Trophoblast cell (in vitro differentiated cells and primary cell): ENCODE data around the gene ANKRD61.
A peak's percentile ranks its signal among the peaks of the same experiment; 100 is the strongest.

Experiments used
- DNase-seq, 2 donors: peaks; one replicate each; pipeline ENCODE4 v3.0.0-alpha.2; 2016
- H2AFZ ChIP-seq: 2 replicates; pipeline ENCODE4 v1.6.1; 2013; ENCODE audit warnings: low read length, moderate library complexity, mild to moderate bottlenecking; ENCODE audit not compliant: insufficient read depth, poor library complexity
- H2AK5ac ChIP-seq: 2 replicates; pipeline ENCODE4 v1.6.1; 2013; ENCODE audit warnings: mild to moderate bottlenecking, low read length
- H2BK120ac ChIP-seq: 2 replicates; pipeline ENCODE4 v1.6.1; 2013; ENCODE audit warnings: low read length, mild to moderate bottlenecking, moderate library complexity; ENCODE audit not compliant: insufficient read depth, poor library complexity
- H2BK12ac ChIP-seq: 2 replicates; pipeline ENCODE4 v1.6.1; 2013; ENCODE audit warnings: mild to moderate bottlenecking, low read length, moderate library complexity
- H2BK5ac ChIP-seq: 2 replicates; pipeline ENCODE4 v1.6.1; 2013; ENCODE audit warnings: low read length, low read depth, moderate library complexity, mild to moderate bottlenecking; ENCODE audit not compliant: poor library complexity
- H3K14ac ChIP-seq: 2 replicates; pipeline ENCODE4 v1.6.1; 2013; ENCODE audit warnings: mild to moderate bottlenecking, low read length
- H3K18ac ChIP-seq: 2 replicates; pipeline ENCODE4 v1.6.1; 2013; ENCODE audit warnings: mild to moderate bottlenecking, low read length
- H3K23ac ChIP-seq: 2 replicates; pipeline ENCODE4 v1.6.1; 2013; ENCODE audit warnings: low read length
- H3K27ac ChIP-seq: 2 replicates; pipeline ENCODE4 v1.5.1; 2013; ENCODE audit warnings: low read depth, mild to moderate bottlenecking, inconsistent platforms, low read length, moderate library complexity
- H3K27me3 ChIP-seq: 2 replicates; pipeline ENCODE4 v1.6.1; 2013; ENCODE audit warnings: inconsistent platforms, mild to moderate bottlenecking, low read length, moderate library complexity; ENCODE audit not compliant: insufficient read depth
- H3K36me3 ChIP-seq, 2 experiments: 1 replicate in 1 of 2; 2 replicates in 1 of 2; pipeline ENCODE4 v1.6.1; 2013; ENCODE audit warnings: low read length in 2 of 2, mild to moderate bottlenecking in 2 of 2, moderate library complexity in 1 of 2; ENCODE audit not compliant: insufficient read depth in 2 of 2, control insufficient read depth in 1 of 2
- H3K4ac ChIP-seq: 2 replicates; pipeline ENCODE4 v1.6.1; 2013; ENCODE audit warnings: low read depth, mild to moderate bottlenecking, low read length, moderate library complexity
- H3K4me1 ChIP-seq, 2 experiments: 1 replicate in 1 of 2; 2 replicates in 1 of 2; pipeline ENCODE4 v1.6.1; 2013; ENCODE audit warnings: low read length in 2 of 2, mild to moderate bottlenecking in 2 of 2, moderate library complexity in 1 of 2; ENCODE audit not compliant: insufficient read depth in 2 of 2, control insufficient read depth in 1 of 2
- H3K4me2 ChIP-seq: 2 replicates; pipeline ENCODE4 v1.6.1; 2013; ENCODE audit warnings: inconsistent platforms, mild to moderate bottlenecking, low read length, moderate library complexity
- H3K4me3 ChIP-seq: 2 replicates; pipeline ENCODE4 v1.5.1; 2013; ENCODE audit warnings: mild to moderate bottlenecking, low read depth, low read length, inconsistent platforms
- H3K79me1 ChIP-seq: one replicate; pipeline ENCODE4 v1.6.1; 2013; ENCODE audit warnings: low read length
- H3K79me2 ChIP-seq: 2 replicates; pipeline ENCODE4 v1.6.1; 2013; ENCODE audit warnings: low read length, mild to moderate bottlenecking; ENCODE audit not compliant: control insufficient read depth, insufficient read depth, poor library complexity
- H3K9ac ChIP-seq: 2 replicates; pipeline ENCODE4 v1.6.1; 2013; ENCODE audit warnings: mild to moderate bottlenecking, low read length
- H3K9me3 ChIP-seq: 2 replicates; pipeline ENCODE4 v1.6.1; 2013; ENCODE audit warnings: low read depth, mild to moderate bottlenecking, control low read depth, inconsistent platforms, low read length; ENCODE audit not compliant: insufficient read depth
- H4K12ac ChIP-seq: 2 replicates; pipeline ENCODE4 v1.6.1; 2013; ENCODE audit warnings: low read depth, mild to moderate bottlenecking, low read length, moderate library complexity
- H4K8ac ChIP-seq: 2 replicates; pipeline ENCODE4 v1.6.1; 2013; ENCODE audit warnings: low read depth, mild to moderate bottlenecking, low read length, moderate library complexity
- H4K91ac ChIP-seq: one replicate; pipeline ENCODE4 v1.6.1; 2013; ENCODE audit warnings: low read depth, mild to moderate bottlenecking, low read length, moderate library complexity
- WGBS: extraction: QIAGEN DNeasy Blood & Tissue Kit; methylation state at CpG from one replicate; pipeline ENCODE4 v1.1.7; 2013; ENCODE audit warnings: missing lambda C conversion rate; ENCODE audit not compliant: insufficient read length, insufficient coverage; ENCODE audit errors: extremely low coverage; 5-methylcytosine and 5-hydroxymethylcytosine counted together

ANKRD61 gene

DNA sequence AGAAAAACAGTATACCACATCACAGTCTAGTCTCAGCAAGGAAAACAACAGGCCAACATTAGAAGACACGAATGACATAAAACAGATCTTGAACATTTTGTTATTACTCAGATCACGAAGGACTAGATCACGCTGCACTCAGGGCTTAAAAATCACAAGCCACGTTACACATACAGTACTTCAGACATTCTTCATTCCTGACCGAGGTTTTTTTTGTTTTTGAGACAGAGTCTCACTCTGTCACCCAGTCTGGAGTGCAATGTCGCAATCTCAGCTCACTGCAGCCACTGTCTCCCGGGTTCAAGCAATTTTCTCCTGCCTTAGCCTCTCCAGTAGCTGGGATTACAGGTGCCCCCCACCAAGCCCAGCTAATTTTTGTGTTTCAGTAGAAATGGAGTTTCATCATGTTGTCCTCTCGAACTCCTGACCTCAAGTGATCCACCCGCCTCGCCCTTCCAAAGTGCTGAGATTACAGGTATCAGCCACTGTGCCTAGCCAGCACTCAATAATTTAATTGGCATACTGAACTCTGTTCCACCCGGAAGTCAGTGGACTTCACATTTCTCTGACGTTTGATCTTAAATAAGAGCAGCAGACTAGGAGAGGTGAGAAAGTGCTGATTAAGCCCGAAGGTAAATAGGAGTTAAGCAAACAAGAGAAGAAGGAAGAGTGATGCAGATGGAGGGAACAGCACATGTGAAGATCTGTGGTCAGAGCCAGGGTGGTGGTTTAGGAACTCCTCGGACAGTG, 18.6 kb upstream of the ANKRD61 start:
- H2AFZ ChIP-seq = no peak overlapping the region
- DNase-seq = peak; percentile 63 to 80
- no peaks in the 10 kb centered on the region for H3K9me3 ChIP-seq
- H3K36me3 ChIP-seq = peaks cover 14 to 24% of the 10 kb centered on the region in 2 experiments
- no peak overlapping the region for H3K18ac ChIP-seq
- H3K4ac ChIP-seq = no peak overlapping the region
- no peak overlapping the region for H2BK120ac ChIP-seq
- H3K4me1 ChIP-seq = peaks cover 2% of the 10 kb centered on the region in 2 experiments
- H3K27me3 ChIP-seq = no peaks in the 10 kb centered on the region
- H4K8ac ChIP-seq = no peak overlapping the region
- no peak overlapping the region for H2BK12ac ChIP-seq
- no peak overlapping the region for H3K27ac ChIP-seq
- no peak overlapping the region for H4K12ac ChIP-seq
- H3K9ac ChIP-seq = no peak overlapping the region
- H2AK5ac ChIP-seq = no peak overlapping the region
- no peak overlapping the region for H4K91ac ChIP-seq
- H2BK5ac ChIP-seq = no peak overlapping the region
- no CpG with 5 or more reads among the region's 14 CpGs for WGBS
- no peak overlapping the region for H3K4me3 ChIP-seq
- no peak overlapping the region for H3K4me2 ChIP-seq
- peaks cover 5% of the 10 kb centered on the region for H3K79me2 ChIP-seq
- no peak overlapping the region for H3K23ac ChIP-seq
- peaks cover 9% of the 10 kb centered on the region for H3K79me1 ChIP-seq
- no peak overlapping the region for H3K14ac ChIP-seq

DNA sequence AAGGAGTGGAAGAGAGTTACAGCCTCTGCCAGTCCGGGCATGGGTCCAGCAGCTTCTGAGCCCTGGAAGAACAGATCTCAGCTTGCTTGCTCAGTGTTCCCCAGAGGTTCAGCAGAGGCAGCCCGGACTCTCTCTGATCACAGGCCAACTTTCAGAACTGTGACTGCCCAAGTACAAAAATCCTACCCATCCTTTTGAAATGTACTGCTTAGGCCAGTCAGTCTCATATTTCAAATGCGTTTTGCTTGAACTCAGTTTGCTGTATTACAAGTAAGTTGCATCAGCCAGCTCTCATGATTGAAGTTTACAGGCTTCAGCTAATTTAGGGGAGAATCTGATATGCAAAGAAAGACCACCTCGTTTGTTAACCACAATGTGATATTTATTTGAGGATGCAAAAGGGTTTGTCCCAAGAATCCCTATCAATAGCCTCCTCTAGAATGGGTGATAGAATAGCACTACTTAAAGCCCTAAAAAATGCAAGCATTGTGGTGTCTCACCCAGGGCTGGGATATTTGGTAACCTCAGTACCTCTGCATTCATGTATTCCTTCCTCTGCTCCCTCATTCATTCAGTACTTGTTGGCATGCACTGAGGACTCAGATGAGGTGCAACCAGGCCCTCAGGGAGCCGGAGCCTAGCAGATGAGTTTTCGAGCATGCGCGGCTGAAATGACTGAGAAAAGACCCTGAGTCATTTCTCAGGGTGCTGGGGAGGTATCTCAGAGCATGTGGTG, 15.1 kb upstream of the ANKRD61 start:
- Histone ChIP-seq H3K14ac (no peak overlapping the region), H3K79me2 (no peaks in the 10 kb centered on the region), H4K8ac (no peak overlapping the region), H3K36me3 (peaks cover 21 to 38% of the 10 kb centered on the region in 2 experiments), H3K4me2 (no peak overlapping the region), H3K18ac (no peak overlapping the region), H2BK5ac (no peak overlapping the region), H3K4ac (no peak overlapping the region), H2AK5ac (no peak overlapping the region), H3K27ac (no peak overlapping the region), H3K4me3 (no peak overlapping the region), H3K27me3 (no peaks in the 10 kb centered on the region), H4K12ac (no peak overlapping the region), H3K9me3 (no peaks in the 10 kb centered on the region), H2BK120ac (no peak overlapping the region), H2AFZ (no peak overlapping the region), H3K23ac (no peak overlapping the region), H2BK12ac (no peak overlapping the region), H4K91ac (no peak overlapping the region), H3K4me1 (peaks cover 4 to 13% of the 10 kb centered on the region in 2 experiments), H3K79me1 (no peaks in the 10 kb centered on the region), H3K9ac (no peak overlapping the region)
- no peak for DNase-seq
- no CpG with 5 or more reads among the region's 8 CpGs for WGBS

DNA sequence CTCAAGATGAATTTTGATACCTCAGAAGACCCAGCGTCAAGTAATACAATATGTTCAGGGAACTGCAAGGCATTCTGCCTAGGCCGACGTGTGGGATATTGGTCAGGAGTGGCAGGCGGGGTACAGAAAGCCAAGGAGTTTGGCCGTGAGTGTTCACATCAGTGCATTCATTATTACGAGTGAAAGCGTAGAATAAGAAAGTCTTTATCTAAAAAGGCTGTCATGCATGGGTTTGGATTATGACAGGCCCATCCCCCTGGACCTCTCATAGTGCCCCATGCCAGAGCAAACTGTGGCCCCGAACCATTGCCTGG, 14.6 kb upstream of the ANKRD61 start:
- Histone ChIP-seq H3K9ac (no peak overlapping the region), H3K4me1 (peaks cover 4 to 13% of the 10 kb centered on the region in 2 experiments), H3K79me1 (no peaks in the 10 kb centered on the region), H3K36me3 (peaks cover 21 to 41% of the 10 kb centered on the region in 2 experiments), H2BK120ac (no peak overlapping the region), H3K4me3 (no peak overlapping the region), H4K91ac (no peak overlapping the region), H3K14ac (no peak overlapping the region), H2AFZ (no peak overlapping the region), H3K4me2 (no peak overlapping the region), H3K9me3 (no peaks in the 10 kb centered on the region), H3K23ac (no peak overlapping the region), H4K12ac (no peak overlapping the region), H2AK5ac (no peak overlapping the region), H4K8ac (no peak overlapping the region), H2BK12ac (no peak overlapping the region), H3K4ac (no peak overlapping the region), H2BK5ac (no peak overlapping the region), H3K27me3 (no peaks in the 10 kb centered on the region), H3K79me2 (no peaks in the 10 kb centered on the region), H3K18ac (no peak overlapping the region), H3K27ac (no peak overlapping the region)
- no peak for DNase-seq
- WGBS = no CpG with 5 or more reads among the region's 8 CpGs

DNA sequence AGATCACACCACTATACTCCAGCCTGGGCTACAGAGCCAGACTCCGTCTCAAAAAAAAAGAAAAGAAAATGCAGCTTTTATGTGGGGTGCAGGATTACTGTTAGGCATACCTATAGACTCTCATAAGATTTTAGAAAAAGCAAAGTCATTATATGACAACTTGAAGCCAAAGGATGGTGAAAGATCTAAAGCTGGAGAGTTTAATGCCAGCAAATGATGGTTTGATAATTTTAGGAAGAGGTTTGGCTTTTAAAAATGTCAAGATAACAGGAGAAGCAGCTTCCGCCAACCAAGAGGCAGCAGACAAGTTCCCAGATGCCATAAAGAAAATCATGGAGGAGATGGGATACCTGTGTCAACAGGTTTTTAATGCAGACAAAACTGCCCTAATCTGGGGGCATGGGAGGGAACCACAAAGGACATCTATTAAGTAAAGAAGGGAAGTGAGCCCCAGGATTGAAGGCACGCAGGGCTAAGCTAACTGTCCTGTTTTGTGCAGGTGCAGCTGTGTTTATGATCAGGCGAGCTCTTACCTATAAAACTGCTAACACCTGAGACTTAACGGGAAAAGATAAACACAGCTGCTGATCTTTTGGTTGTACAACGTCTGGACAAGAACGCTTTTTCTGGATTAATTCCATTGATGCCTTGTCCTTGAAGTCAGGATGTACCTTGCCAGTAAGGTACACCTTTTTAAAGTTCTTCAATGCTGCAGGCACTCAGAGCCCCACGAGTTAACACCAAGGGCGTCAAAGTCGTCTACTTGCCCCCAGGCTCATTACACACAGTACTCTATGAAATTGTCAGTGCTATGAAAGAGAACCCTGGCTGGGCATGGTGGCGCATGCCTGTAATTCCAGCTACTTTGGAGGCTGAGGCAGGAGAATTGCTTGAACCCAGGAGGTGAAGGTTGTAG, 10.5 kb upstream of the ANKRD61 start:
- H3K9me3 ChIP-seq = no peaks in the 10 kb centered on the region
- H3K14ac ChIP-seq = no peak overlapping the region
- H3K9ac ChIP-seq = no peak overlapping the region
- no peak overlapping the region for H4K8ac ChIP-seq
- peak overlapping the region; percentile 38 for H3K27ac ChIP-seq
- H3K4me2 ChIP-seq = no peak overlapping the region
- DNase-seq = peak; percentile 83 to 93
- H3K27me3 ChIP-seq = no peaks in the 10 kb centered on the region
- H3K4me1 ChIP-seq = peaks cover 4 to 11% of the 10 kb centered on the region in 2 experiments
- H4K12ac ChIP-seq = no peak overlapping the region
- no peak overlapping the region for H3K23ac ChIP-seq
- H2AK5ac ChIP-seq = no peak overlapping the region
- H3K4ac ChIP-seq = no peak overlapping the region
- WGBS = no CpG with 5 or more reads among the region's 11 CpGs
- no peaks in the 10 kb centered on the region for H3K79me1 ChIP-seq
- no peak overlapping the region for H2BK5ac ChIP-seq
- no peak overlapping the region for H3K4me3 ChIP-seq
- H2BK120ac ChIP-seq = no peak overlapping the region
- H2BK12ac ChIP-seq = no peak overlapping the region
- no peak overlapping the region for H2AFZ ChIP-seq
- no peaks in the 10 kb centered on the region for H3K79me2 ChIP-seq
- H3K36me3 ChIP-seq = peaks cover 43 to 67% of the 10 kb centered on the region in 2 experiments
- H3K18ac ChIP-seq = no peak overlapping the region
- no peak overlapping the region for H4K91ac ChIP-seq
